HG03060 (cell line): ENCODE results near the gene OR6P1.

ENCODE experiments used
- ATAC-seq: cut with Tn5 transposase; IDR thresholded peaks from one replicate; pipeline ENCODE4 v1.9.1; 2021; ENCODE audit warnings: low read depth, moderate number of reproducible peaks; ENCODE audit not compliant: unreplicated experiment

Gene OR6P1

GRCh38 chr1:158520021-158520420 lies 50.4 kb downstream of the OR6P1 start:
- ATAC-seq: no peak

DNA sequence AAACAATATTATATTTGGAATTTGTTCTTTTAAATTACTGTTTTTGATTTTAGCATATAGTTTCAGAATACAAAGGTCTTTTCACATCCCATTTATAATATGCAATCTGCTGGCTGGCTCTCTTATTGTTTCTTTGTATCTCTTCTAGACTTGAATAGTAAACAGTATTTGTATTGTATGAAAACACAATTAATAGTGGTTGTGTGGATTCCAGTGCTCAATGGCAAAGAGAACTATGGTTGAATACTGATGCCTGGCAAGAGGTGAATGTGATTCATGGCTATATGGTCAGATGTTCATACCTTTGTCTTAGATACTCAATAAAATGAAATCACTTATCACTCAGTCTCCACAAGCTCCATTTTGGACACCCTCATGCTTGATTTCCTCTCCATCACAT lies 53.4 kb downstream of the OR6P1 start:
- ATAC-seq: no peak
